Osteocyte (in vitro differentiated cells): ENCODE measurements around the gene MTSS2. TPM values are rescaled to one million over a fixed set of nuclear protein-coding genes. Genes with fewer than 3 reads are reported as not detected.

Source experiments
- DNase-seq: peaks from one replicate; pipeline ENCODE4 v3.0.0; 2021; ENCODE audit warnings: mixed read lengths; ENCODE audit not compliant: unreplicated experiment; ENCODE audit errors: extremely low spot score
- H3K27ac Mint-ChIP-seq: one replicate; pipeline ENCODE4 v1.8.0; 2021; ENCODE audit warnings: mild to moderate bottlenecking, mixed read lengths; ENCODE audit not compliant: unreplicated experiment
- H3K27me3 Mint-ChIP-seq: one replicate; pipeline ENCODE4 v1.8.0; 2021; ENCODE audit warnings: mixed read lengths; ENCODE audit not compliant: unreplicated experiment
- H3K36me3 Mint-ChIP-seq: one replicate; pipeline ENCODE4 v1.8.0; 2021; ENCODE audit warnings: mixed read lengths; ENCODE audit not compliant: unreplicated experiment
- H3K4me1 Mint-ChIP-seq: one replicate; pipeline ENCODE4 v1.8.0; 2021; ENCODE audit warnings: mixed read lengths; ENCODE audit not compliant: unreplicated experiment
- H3K4me3 Mint-ChIP-seq: one replicate; pipeline ENCODE4 v1.8.0; 2021; ENCODE audit warnings: mild to moderate bottlenecking, moderate library complexity, mixed read lengths; ENCODE audit not compliant: unreplicated experiment
- H3K9me3 Mint-ChIP-seq: one replicate; pipeline ENCODE4 v1.8.0; 2021; ENCODE audit warnings: mixed read lengths; ENCODE audit not compliant: unreplicated experiment
- long read RNA-seq: library from polyadenylated mRNA; unstranded; transcript quantifications from one replicate; pipeline ENCODE4 v2.0.0, GENCODE V29; 2021
- total RNA-seq: library from RNA; stranded (reverse); gene quantifications from 2 replicates; pipeline ENCODE4 v1.2.1, GENCODE V29; 2021
- TF ChIP-seq, protein P1 (sequence below): fragments of 200-600 bp; sonication (generic); IDR thresholded peaks from 2 replicates; pipeline ENCODE4 v1.5.0; 2021; ENCODE audit warnings: antibody characterized with exemption, mild to moderate bottlenecking, moderate library complexity

The MTSS2 gene
- 156 and 169 TPM in 2 replicates for total RNA-seq
- long read RNA-seq, partial matches to known transcripts = 0 of 2 reads
- long read RNA-seq, other reads (novel, unspliced or antisense) = 2 of 2 reads

DNA sequence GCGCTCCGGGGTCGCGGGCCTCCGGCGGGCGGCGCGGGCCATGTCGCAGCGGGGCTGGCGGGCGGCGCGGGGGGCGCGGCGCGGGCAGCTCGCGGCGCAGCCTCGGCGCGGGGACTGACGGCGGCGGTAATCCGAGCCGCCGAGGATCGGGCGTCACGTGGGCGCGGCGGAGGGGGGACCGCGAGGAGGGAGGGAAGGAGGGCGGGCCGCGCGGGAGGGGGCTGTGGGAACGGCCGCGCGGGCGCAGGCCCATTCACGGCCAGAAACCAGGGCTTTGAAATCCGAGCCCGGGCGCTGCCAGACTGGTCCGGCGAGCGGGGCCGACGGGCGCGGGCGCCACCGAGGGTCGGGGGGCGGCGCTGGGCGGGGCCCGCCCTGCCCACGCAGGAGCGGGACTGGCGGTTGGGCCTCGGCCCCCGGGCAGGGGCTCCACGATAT lies at the start of gene MTSS2:
Gene MTSS2, minus strand, starts transcription at position 116 of the 438 bp plus-strand sequence. CDS start 262 bp downstream, outside the sequence.
- H3K4me3 Mint-ChIP-seq = peak within 1 kb of the TSS; percentile 82
- no peaks in the 10 kb centered on the region for H3K9me3 Mint-ChIP-seq
- H3K36me3 Mint-ChIP-seq = no peaks in the 10 kb centered on the region
- no peaks in the 10 kb centered on the region for H3K27me3 Mint-ChIP-seq
- peak within 1 kb of the TSS; percentile 78 for H3K27ac Mint-ChIP-seq
- peaks cover 71% of the 10 kb centered on the region for H3K4me1 Mint-ChIP-seq
- TF ChIP-seq, protein P1, sequence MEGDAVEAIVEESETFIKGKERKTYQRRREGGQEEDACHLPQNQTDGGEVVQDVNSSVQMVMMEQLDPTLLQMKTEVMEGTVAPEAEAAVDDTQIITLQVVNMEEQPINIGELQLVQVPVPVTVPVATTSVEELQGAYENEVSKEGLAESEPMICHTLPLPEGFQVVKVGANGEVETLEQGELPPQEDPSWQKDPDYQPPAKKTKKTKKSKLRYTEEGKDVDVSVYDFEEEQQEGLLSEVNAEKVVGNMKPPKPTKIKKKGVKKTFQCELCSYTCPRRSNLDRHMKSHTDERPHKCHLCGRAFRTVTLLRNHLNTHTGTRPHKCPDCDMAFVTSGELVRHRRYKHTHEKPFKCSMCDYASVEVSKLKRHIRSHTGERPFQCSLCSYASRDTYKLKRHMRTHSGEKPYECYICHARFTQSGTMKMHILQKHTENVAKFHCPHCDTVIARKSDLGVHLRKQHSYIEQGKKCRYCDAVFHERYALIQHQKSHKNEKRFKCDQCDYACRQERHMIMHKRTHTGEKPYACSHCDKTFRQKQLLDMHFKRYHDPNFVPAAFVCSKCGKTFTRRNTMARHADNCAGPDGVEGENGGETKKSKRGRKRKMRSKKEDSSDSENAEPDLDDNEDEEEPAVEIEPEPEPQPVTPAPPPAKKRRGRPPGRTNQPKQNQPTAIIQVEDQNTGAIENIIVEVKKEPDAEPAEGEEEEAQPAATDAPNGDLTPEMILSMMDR = no peak
- DNase-seq = peak; percentile 95

- Mint-ChIP-seq H3K4me3 (no peak overlapping the region), H3K27me3 (no peaks in the 10 kb centered on the region), H3K4me1 (peaks cover 57% of the 10 kb centered on the region), H3K27ac (peak overlapping the region; percentile 98), H3K36me3 (peaks cover 17% of the 10 kb centered on the region), H3K9me3 (no peaks in the 10 kb centered on the region)
- TF ChIP-seq, protein P1 = no peak
- no peak for DNase-seq
Measured at GRCh38 chr16:70735141-70735979, 49.5 kb upstream of the MTSS2 start.

DNA sequence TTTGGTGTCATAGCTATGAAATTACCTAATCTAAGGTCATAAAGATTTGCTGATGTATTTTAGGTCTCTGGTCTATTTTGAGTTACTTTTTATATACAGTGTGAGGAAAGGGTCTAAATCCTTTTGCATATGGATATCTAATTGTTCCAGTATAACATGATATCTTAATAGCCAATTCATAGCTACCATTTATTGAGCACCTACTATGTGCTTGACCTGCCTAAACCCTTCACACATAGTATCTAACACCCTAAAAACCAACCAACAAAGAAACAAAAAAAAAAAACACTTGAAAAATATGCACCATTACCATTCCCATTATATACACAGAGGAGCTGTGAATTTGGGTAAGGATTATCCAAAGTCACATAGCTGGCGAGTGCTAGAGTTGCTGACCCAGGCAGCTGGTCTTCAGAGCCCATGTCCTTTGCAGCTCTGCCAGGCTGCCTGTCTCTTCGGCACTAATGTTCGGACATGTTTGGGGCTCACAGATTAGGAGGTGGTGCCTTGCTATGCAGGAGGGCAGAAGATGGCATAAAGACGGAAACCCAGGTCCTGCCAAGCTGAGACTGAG lies 48.8 kb upstream of the MTSS2 start:
- no peak overlapping the region for H3K4me3 Mint-ChIP-seq
- TF ChIP-seq, protein P1 = no peak
- no peaks in the 10 kb centered on the region for H3K27me3 Mint-ChIP-seq
- H3K9me3 Mint-ChIP-seq = no peaks in the 10 kb centered on the region
- DNase-seq = no peak
- H3K36me3 Mint-ChIP-seq = peaks cover 17% of the 10 kb centered on the region
- H3K4me1 Mint-ChIP-seq = peaks cover 54% of the 10 kb centered on the region
- peak overlapping the region; percentile 98 for H3K27ac Mint-ChIP-seq

DNA sequence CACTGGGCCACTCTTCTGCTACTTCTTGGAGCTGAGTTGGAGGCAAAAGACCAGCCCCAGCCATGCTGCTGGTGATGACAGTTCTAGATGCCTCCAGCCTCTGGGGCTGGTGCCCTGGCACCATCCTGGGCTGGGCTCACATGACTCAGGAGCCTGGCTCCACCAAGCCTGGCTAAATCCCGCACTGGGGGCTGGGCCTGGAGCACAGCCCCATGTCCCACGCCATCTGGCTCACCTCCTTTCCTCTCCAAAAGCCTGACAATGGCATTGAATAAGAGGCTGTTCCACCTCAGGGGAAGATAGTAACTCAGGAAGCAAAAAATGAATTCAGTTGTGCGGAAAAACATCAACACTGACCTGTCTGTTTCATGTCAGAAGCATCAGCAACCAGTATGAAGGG lies 45.1 kb upstream of the MTSS2 start:
- no peaks in the 10 kb centered on the region for H3K9me3 Mint-ChIP-seq
- TF ChIP-seq, protein P1 = no peak

GRCh38 chr16:70730031-70730430 lies 44.2 kb upstream of the MTSS2 start:
- H3K27ac Mint-ChIP-seq = no peak overlapping the region
- no peak for DNase-seq
- H3K4me3 Mint-ChIP-seq = no peak overlapping the region
- peaks cover 27% of the 10 kb centered on the region for H3K36me3 Mint-ChIP-seq
- H3K9me3 Mint-ChIP-seq = no peaks in the 10 kb centered on the region
- H3K4me1 Mint-ChIP-seq = peaks cover 11% of the 10 kb centered on the region
- TF ChIP-seq, protein P1 = no peak
- H3K27me3 Mint-ChIP-seq = no peaks in the 10 kb centered on the region

More for the DNA sequence above, 45.1 kb upstream of the MTSS2 start:
- Mint-ChIP-seq H3K27me3 (no peaks in the 10 kb centered on the region), H3K36me3 (peaks cover 27% of the 10 kb centered on the region), H3K4me3 (no peak overlapping the region), H3K4me1 (peaks cover 21% of the 10 kb centered on the region), H3K27ac (no peak overlapping the region)
- no peak for DNase-seq
